ENCODE data around the gene PRKG2.
"Not testable (repeated sequence)": the region's sequence is repeated elsewhere in the genome, so short reads cannot be mapped to it uniquely, and the experiment has no call there.

Gene PRKG2

GRCh38 chr4:81214881-81215868 lies at the start of gene PRKG2:
Gene PRKG2, minus strand, starts transcription at chr4:81215222. Its CDS starts 10,175 bp downstream, at chr4:81205047.
- no peak for DNase-seq

GRCh38 chr4:81260443-81261101 lies 45.5 kb upstream of the PRKG2 start:
- DNase-seq = no peak

DNA sequence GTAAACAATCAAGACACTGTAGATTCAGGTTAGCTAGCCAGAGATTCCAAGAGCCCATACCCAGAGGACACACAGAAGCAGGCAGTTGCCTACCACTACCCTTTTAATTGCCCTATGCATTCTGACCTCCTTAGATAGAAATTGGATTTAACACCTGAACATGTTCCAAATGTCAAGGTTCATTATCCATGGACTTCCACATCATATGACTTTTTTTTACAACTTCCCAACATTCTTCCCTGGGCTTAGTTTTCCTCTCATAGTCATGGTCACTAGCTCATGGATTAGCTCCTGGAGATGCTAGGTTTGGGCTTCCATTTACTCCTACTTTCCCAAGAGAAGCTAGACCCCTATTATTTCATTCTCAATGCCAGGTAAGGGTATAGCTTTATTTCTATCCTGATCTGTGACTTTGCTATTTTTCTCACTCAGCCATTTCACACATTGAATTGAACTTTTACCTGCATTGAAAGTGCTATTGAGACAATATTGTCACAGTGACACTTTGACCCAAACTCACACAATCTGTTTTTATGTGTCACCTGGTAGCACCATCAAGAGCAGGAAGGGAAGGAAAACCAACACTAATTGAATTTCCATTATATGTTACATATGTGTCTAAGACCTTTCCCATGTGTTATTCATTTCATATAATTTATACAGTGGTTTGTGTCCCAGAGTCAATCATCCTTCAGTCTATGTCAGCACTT lies 44.0 kb upstream of the PRKG2 start:
- no peak for DNase-seq

DNA sequence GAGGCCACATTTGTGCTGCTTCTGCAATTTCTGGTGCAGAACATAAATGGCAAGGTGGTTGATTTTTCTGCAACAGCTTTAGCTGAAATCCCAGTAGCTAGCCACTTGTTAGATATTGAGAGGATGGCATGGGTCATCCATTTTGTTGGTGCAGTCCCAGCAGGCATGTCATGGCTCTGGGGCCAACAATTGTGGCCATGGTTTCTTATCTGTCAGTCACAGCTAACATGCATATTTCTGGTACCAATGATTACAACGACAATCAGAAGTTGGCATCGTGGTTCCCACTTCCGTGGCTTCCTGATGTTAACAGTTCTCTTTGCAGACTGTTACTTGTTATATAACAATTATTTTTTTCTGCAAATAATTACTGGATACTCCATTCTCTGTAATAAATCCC lies 42.8 kb upstream of the PRKG2 start:
- DNase-seq = no peak

DNA sequence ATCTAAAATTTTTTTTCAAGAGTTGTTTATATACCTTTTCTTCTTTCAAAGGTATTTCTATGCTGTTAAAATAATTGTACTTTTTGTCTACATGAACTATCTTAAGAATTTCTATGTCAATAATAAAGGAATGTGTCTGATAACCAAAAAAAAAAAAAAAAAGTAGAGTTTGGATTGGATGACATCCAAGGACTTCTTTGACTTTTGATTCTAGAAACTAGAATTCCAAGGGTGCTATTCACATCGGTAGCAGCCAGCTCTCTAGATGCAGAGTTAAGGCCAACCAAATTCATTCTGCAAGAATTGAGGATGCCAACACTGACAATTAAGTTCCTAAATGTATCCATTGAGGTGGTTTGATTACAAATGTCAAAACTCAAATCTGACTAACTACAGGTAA lies 42.0 kb upstream of the PRKG2 start:
- no peak for DNase-seq

DNA sequence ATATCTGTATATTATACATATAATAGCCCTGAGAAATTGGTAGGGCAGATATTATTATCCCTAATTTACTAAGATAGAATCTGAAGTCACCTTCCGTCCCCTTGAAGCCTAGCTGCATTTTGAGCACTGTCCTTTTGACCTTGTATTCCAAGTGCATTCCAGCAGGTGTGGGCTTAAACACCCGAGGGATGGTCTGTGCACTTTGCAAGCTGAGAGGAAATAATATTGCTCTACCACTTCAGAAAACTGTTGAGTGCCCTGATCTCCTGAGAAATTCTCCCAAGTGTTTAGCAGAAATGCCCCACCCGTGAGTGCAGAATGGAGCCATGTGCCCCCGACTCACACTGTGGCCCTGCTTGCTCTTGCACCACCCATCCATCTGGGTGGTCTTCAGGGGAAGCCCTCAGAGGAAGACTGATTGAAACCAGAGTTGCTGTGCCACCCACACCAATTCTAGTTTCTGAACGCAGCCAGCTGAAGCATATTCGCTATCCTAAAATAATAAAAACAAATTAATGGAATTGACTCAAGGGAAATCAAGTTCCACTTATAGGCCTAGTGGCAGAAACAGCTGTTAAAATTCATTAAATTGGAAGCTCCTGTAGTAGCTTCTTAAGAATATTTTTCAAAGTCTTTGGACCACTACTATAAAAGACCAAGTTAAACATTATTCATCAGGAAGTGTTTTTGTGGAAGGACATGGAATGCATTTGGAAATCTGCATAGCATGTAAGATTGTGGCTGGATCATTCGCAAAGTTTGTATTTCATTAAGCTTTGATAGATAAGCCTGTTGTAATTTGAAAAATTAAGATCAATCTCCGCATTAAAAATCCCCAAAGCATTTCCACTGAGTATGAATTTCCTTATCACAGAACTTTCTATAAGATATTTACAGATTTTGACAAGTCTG lies 41.3 kb upstream of the PRKG2 start:
- DNase-seq = no peak

DNA sequence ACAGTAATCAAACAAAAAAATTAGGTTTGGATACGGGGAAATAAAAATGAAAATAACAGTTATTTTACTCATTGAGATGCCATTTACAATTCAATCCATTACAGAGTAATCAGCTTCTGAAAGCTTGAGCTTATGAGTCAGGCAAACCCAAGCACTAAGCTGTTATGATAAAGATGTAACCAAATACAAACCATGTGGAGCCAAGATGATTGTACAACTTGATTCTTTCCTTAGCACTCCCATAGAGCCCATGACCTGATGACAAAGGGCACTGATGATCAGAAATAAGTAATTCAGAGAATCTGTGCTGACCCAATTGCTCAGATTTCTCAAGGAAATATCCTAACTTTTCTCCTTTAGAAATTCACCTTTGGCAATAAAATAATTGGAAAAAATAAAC lies 40.5 kb upstream of the PRKG2 start:
- no peak for DNase-seq

DNA sequence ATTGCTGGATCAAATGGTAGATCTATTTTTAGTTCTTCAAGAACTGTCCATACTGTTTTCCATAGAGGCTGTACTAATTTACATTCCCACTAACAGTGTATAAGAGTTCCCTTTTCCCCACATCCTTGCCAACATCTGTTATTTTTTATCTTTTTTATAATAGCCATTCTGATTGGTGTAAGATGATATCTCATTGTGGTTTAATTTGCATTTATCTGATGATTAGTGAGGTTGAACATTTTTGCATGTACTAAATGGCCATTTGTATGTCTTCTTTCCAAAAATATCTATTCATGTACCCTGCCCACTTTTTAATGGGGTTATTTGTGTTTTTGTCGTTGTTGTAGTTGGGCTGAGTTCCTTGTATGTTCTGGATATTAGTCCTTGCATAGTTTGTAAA lies 35.4 kb upstream of the PRKG2 start:
- DNase-seq = no peak

GRCh38 chr4:81245218-81246009 lies 30.4 kb upstream of the PRKG2 start:
- no peak for DNase-seq

- no peak for DNase-seq
These were observed 22.8 kb upstream of the PRKG2 start for GRCh38 chr4:81237791-81238190.

DNA sequence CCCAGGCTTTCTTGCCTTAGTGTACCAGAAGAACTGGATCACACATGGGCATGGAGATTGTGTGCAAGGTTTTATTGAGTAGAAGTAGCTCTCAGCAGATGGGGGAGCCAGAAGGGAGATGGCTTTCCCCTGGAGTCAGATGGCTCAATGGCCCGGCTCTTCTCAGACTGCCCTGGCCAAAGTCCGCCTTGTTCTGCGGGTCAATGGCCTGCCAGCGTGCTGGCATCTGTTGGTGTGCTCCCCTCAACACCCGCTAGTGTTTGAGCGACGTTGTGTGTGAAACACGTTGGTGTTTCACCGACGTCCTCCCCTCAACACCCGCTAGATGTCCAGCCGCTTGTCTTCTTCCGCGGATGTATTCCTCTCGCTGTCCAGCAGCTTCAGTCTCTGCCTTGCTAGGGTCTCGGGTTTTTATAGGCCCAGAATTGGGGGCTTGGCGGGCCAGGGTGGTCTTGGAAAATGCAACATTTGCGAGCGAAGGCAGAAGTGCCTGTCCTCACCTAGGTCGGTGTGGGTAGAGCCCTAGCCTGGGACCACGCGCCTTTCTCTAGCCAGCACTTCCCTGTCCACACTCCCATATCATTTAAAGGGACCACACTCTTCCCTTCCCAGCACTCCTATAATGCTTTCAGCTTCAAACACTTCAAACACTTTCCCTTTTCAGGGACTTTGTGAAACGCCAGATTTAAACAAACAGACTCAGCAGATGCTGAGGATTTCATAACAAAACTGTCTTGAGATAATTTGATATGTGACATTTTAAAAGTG lies 21.1 kb upstream of the PRKG2 start:
- no peak for DNase-seq

DNA sequence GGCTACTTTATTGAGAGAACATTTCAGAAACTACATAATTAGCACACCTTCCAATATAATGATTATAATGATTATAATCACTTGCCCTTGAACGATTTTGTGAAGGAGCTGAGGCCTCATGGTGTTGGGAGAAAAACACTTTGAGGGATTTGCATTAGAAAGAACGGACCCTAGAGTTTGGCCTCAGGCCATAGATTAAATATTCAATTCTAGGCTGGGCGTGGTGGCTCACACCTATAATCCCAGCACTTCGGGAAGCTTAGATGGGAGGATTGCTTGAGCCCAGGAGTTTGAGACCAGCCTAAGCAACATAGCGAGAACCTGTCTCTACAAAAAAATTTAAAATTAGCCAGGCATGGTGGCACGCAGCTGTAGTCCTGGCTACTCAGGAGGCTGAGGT lies 12.9 kb upstream of the PRKG2 start:
- DNase-seq = no peak

DNA sequence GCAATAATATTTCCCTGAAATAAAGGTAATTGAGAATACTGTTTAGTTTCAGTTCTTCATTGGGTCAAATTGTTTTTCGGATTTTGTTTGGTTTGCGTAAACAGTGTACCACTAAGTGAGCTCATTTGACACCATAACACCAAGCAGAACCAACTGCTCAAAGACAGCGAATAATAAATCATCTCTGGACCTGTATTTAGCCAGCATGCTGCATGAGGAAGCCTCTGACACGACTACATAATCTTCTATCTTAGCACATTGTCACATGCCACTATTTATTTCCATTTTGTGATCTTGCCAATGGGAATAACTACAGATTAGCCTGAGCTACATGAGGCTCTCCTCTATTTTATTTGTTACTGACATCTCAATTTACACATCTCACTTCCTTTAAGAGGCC lies 12.1 kb upstream of the PRKG2 start:
- no peak for DNase-seq

GRCh38 chr4:81225252-81225651 lies 10.2 kb upstream of the PRKG2 start:
- DNase-seq = no peak

GRCh38 chr4:81222082-81222472 lies 7.1 kb upstream of the PRKG2 start:
- DNase-seq = not testable (repeated sequence)

DNA sequence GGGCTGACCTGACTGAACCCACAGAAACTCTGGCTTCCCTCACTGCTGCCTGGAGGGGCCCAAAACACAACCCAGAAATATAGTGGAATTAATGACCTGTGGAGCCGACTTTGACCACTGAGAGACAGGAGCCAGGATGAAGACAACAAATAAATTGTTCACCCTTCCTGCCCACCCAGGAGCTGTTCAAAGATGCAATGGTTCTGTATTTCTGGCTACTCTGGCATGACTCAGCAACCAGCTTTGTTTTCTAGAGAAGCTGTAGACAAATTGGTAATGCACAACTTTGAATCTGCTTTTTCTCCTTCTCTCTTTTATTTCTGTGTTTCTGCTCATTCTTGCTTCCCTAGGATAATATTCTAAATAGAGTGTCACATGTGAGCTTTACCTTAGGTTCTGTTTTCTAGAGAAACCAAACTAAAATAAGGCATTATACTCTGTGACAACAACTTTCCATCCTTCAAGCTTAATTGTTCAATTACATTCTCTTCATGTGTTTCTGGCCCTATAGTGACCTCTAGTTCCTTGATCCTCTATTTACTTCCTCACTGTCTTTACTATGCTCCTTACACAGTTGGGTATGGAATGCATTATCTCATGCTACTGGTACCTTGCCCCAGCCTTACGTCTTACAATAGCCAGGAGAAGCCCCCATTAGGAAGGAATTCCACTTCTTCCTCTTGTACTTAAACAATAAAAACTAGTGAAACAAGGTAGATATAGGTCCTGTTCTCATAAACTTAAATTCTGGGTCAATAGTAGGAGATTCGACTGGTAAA lies 6.5 kb upstream of the PRKG2 start:
- DNase-seq = no peak

DNA sequence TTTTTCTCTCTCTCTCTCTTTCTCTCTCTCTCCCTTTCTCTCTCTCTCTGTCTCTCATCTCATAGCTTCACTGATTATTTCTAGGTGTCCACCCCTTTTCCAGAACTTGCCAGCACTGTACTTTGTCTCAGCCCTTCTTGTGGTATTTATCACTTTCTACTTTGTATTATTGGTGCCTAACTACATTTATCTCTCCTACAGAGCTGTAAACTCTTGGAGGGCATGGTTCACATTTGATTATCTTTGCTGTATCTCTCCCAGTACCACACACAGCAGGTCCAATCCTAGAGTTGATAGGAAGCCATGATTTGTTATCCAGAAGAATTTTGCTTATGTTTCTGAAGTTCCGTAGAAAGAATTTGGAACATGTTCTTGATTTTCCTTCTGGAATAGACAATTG lies 5.2 kb upstream of the PRKG2 start:
- DNase-seq = no peak

DNA sequence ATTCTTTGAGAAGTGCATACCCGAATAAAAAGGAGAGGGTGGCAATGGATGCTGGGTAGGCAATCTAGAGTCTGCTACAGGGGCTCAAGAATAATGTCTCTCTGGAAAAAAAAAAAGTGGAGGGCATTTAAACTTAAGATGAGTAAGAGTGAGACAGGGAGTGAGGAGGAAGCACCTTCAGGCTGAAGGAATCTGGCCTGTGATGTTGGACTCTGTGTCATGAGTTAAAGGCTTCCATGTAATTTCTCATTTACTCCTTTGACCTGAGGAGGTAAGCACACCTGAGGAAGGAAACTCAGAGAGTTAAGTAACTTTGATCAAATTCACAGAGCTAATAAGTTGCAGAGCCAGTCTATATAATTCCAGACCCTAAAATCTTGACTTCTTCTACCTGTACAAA lies 3.2 kb upstream of the PRKG2 start:
- no peak for DNase-seq

DNA sequence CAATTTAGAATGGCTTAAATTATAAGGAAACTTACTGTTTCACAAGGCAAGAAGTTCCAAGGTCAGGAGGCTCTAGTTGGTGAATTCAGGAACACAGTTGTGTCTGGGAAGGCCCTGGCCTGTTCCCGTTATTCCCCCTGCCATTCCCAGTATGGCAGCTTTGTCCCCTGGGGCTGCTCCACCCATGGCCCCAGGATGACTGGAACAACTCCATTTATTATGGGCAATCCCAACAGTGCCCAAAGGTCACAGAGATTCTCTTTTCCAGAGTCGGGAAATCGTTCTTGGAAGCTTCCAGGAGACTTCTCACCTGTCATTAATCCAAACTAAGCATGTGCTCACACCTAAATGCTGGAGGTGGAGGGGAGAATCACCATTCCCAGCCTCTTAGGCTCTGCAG lies 2.8 kb upstream of the PRKG2 start:
- no peak for DNase-seq

DNA sequence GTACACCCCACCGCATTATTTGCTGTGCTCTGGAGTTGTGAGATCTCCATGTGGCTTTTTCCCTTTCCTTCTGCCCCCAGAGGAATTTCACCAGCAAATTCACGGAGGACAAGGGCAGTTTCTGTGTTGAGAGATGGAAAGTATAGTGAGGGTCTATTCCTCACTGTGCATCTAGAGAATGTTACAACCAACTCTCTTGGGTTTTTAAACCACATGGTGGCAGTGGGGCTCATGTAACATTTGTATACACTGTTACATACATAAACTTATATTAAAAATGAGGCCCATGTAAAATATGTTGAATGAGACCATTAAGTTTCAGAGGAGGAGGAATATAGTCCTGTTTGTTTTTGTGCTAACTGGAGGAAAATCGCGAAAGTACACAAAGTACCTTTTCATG lies 909 bp upstream of the PRKG2 start:
- DNase-seq = no peak
